Heart left ventricle (tissue), 16 donors: ENCODE results near the gene CCL22. TPM values are rescaled to one million over a fixed set of nuclear protein-coding genes. Genes with fewer than 3 reads are reported as not detected.
A peak's percentile ranks its signal among the peaks of the same experiment; 100 is the strongest.
"Not testable (repeated sequence)": the region's sequence is repeated elsewhere in the genome, so short reads cannot be mapped to it uniquely, and the experiment has no call there.

Experiments used
- ATAC-seq, 4 donors: fragments of 200-7000 bp; cut with Tn5 transposase; one replicate each; pipeline ENCODE4 v1.9.1; 2020 to 2022; ENCODE audit warnings: moderate library complexity in 4 of 4, mild to moderate bottlenecking in 3 of 4, moderate number of reproducible peaks in 1 of 4
- DNase-seq, 5 donors: peaks; one replicate each; pipeline ENCODE4 v3.0.0-alpha.2; 2020
- H3K27ac ChIP-seq, 12 donors: fragments of 200-600 bp; sonication (generic) in 4 of 12; one replicate each; pipeline versions ENCODE4 v1.5.0 to v1.8.0; 2016 to 2022; ENCODE audit warnings: mild to moderate bottlenecking in 2 of 12
- H3K27me3 ChIP-seq, 9 donors: fragments of 200-600 bp; sonication (generic) in 2 of 9; one replicate each; pipeline versions ENCODE4 v1.5.1 to v1.8.0; 2016 to 2022; ENCODE audit warnings: mild to moderate bottlenecking in 3 of 9
- H3K36me3 ChIP-seq, 9 donors: fragments of 200-600 bp; sonication (generic) in 2 of 9; one replicate each; pipeline versions ENCODE4 v1.5.0 to v1.8.0; 2018 to 2022; ENCODE audit warnings: mild to moderate bottlenecking in 2 of 9
- H3K4me1 ChIP-seq, 12 donors: fragments of 200-600 bp; sonication (generic) in 4 of 12; one replicate each; pipeline versions ENCODE4 v1.5.0 to v1.8.0; 2016 to 2022; ENCODE audit warnings: mild to moderate bottlenecking in 3 of 12
- H3K4me3 ChIP-seq, 12 donors: fragments of 200-600 bp; sonication (generic) in 4 of 12; one replicate each; pipeline versions ENCODE4 v1.5.0 to v1.8.0; 2017 to 2022; ENCODE audit warnings: mild to moderate bottlenecking in 9 of 12, moderate library complexity in 4 of 12
- H3K9me3 ChIP-seq, 12 donors: fragments of 200-600 bp; sonication (generic) in 4 of 12; one replicate each; pipeline versions ENCODE4 v1.5.0 to v1.8.0; 2016 to 2022; ENCODE audit warnings: mild to moderate bottlenecking in 1 of 12
- CTCF ChIP-seq, 12 donors: fragments of 200-600 bp; sonication (generic) in 4 of 12; IDR thresholded peaks; one replicate each; pipeline versions ENCODE4 v1.5.0 to v1.8.0; 2018 to 2022; ENCODE audit warnings: antibody characterized with exemption in 12 of 12, mild to moderate bottlenecking in 5 of 12
- POLR2A ChIP-seq, 2 donors: fragments of 450-650 bp; IDR thresholded peaks; one replicate each; pipeline ENCODE4 v1.6.1; 2017; ENCODE audit warnings: antibody characterized with exemption in 2 of 2, mild to moderate bottlenecking in 2 of 2, moderate library complexity in 2 of 2
- WGBS, 4 donors: extraction: QIAGEN DNeasy Blood & Tissue Kit in 2 of 4; methylation state at CpG; one replicate each; pipeline versions ENCODE4 v1.1.5 to v1.1.7; 2013 to 2018; 5-methylcytosine and 5-hydroxymethylcytosine counted together
- intact Hi-C, 10 donors: fragments of 100-400 bp; cut with DNase I; formaldehyde crosslinking; loops; one replicate each; pipeline versions ENCODE4 v1.11.1 to v1.14.2; 2022
- polyA plus RNA-seq, 2 donors: library from polyadenylated mRNA; stranded (reverse); fragments of 200-250 nt; gene quantifications; one replicate each; pipeline ENCODE4 v1.2.3, GENCODE V29; 2013
- total RNA-seq, 9 donors: library from RNA; depleted of rRNA in 2 of 9; stranded (reverse); fragments of >200 nt in 2 of 9; fragmentation: NEBNext Ultra II Directional in 3 of 9; extraction: Animal tissue kit (Norgen Biotek cat#: 25700) in 3 of 9; gene quantifications; one replicate each; pipeline versions ENCODE4 v1.1.0 to v1.2.4, GENCODE V29; 2016 to 2023
- donor health status: ischemic (EF 13 %, LVEDD 7.1; RV severe dilation, severe dysfunction).
- donor health status: healthy with polysubstance abuse.
- donor health status: DM: no; HTN: yes; CAD: no.
- donor health status: DM: no; HTN: no; CAD: no.
- donor health status: ischemic (EF 25% LVEDD 6.9; RV normal size, moderate dysfunction).
- donor health status: ischemic (EF 25% LVEDD 5.7; RV mildly dilated, moderate dysfunction).
- donor health status: healthy.
- donor health status: DM: yes; HTN: yes; CAD: no.
- donor health status: ischemic (EF 35%, LVEDD 5.7; RV mildly dilated, moderate dysfunction).
- donor health status: nonischemic (EF 11% LVEDD 7.7; RV severe dilation, severe dysfunction).
- donor health status: DM: yes; HTN: yes; CAD: no.
- donor health status: PGD.
- donor health status: ischemic (EF 29% LVEDD 5.4; RV normal size, mild dysfunction).
- donor health status: nonischemic (EF 23%, LVEDD 6.1; RV moderate dilation, normal function).

The CCL22 gene
- total and polyA plus RNA-seq, 11 donors, result 0.06 to 0.24 (median 0.12) TPM; not detected in 5

- DNase-seq (no peak), ATAC-seq (peak in 1 of 4 donors; percentile 26)
- Histone ChIP-seq H3K27ac (peak overlapping the region; percentile 84 to 97 (median 90)), H3K4me1 (peaks cover 0 to 58% (median 12%) of the 10 kb centered on the region in 12 donors), H3K27me3 (no peaks in the 10 kb centered on the region), H3K9me3 (no peaks in the 10 kb centered on the region), H3K36me3 (peaks cover 0 to 6% (median 0%) of the 10 kb centered on the region in 9 donors), H3K4me3 (peak overlapping the region; percentile 30 to 88 (median 68))
- whole genome bisulfite sequencing, 4 donors, result 42 to 66% (median 58%) methylated on average over 5 to 9 of the region's 9 CpGs
- TF ChIP-seq CTCF (IDR thresholded peaks at IDR 0.05), result no peak
- TF ChIP-seq POLR2A (IDR thresholded peaks at IDR 0.05), result no peak
- intact Hi-C loops, result loop anchor here in 9 of 10 donors (5.0 to 10.0 kb wide), 6 partner anchors 37 to 72 kb away; no protein-coding TSS in a partner anchor
Observed at GRCh38 chr16:57374067-57374534, 15.5 kb downstream of the CCL22 start.

GRCh38 chr16:57374925-57375465 lies 16.4 kb downstream of the CCL22 start:
- intact Hi-C loops, result loop anchor here in 9 of 10 donors (5.0 to 10.0 kb wide), 6 partner anchors 37 to 73 kb away; no protein-coding TSS in a partner anchor
- peak overlapping the region in 9 of 12 donors; percentile 61 to 88 (median 73) for H3K4me3 ChIP-seq
- peaks cover 0 to 15% (median 0%) of the 10 kb centered on the region in 9 donors for H3K36me3 ChIP-seq
- peak overlapping the region in 6 of 12 donors; percentile 84 to 96 (median 88) for H3K27ac ChIP-seq
- ATAC-seq, H3K9me3 ChIP-seq, H3K27me3 ChIP-seq, DNase-seq: not testable (repeated sequence)
- peaks cover 0 to 67% (median 20%) of the 10 kb centered on the region in 12 donors for H3K4me1 ChIP-seq
- WGBS, 4 donors, result 76 to 86% (median 82%) methylated on average over 8 of the region's 8 CpGs

GRCh38 chr16:57376313-57376818 lies 17.8 kb downstream of the CCL22 start:
- DNase-seq (no peak), ATAC-seq (no peak)
- Histone ChIP-seq H3K4me3 (peak overlapping the region in 5 of 12 donors; percentile 10 to 85 (median 62)), H3K36me3 (peaks cover 0 to 23% (median 0%) of the 10 kb centered on the region in 9 donors), H3K27me3 (no peaks in the 10 kb centered on the region), H3K4me1 (peaks cover 0 to 77% (median 31%) of the 10 kb centered on the region in 12 donors), H3K27ac (no peak overlapping the region), H3K9me3 (no peaks in the 10 kb centered on the region)
- TF ChIP-seq POLR2A (IDR thresholded peaks at IDR 0.05) (no peak), CTCF (IDR thresholded peaks at IDR 0.05) (no peak)
- WGBS, 4 donors, result 89 to 92% (median 90%) methylated on average over 3 of the region's 3 CpGs
- intact Hi-C loops, result loop anchor here in 2 of 10 donors (2.0 to 10.0 kb wide), 2 partner anchors 38 to 62 kb away; no protein-coding TSS in a partner anchor

- peaks cover 0 to 31% (median 0%) of the 10 kb centered on the region in 9 donors for H3K36me3 ChIP-seq
- H3K4me3 ChIP-seq, result peak overlapping the region in 4 of 12 donors; percentile 7 to 15 (median 11)
- TF ChIP-seq POLR2A (IDR thresholded peaks at IDR 0.05), result no peak
- TF ChIP-seq CTCF (IDR thresholded peaks at IDR 0.05), result no peak
- intact Hi-C loops, result loop anchor here in 2 of 10 donors (2.0 to 10.0 kb wide), 2 partner anchors 38 to 62 kb away; no protein-coding TSS in a partner anchor
- no peak for DNase-seq
- no peak overlapping the region for H3K27ac ChIP-seq
- no peak for ATAC-seq
- H3K4me1 ChIP-seq, result peaks cover 0 to 73% (median 28%) of the 10 kb centered on the region in 12 donors
- H3K9me3 ChIP-seq, result no peaks in the 10 kb centered on the region
- no peaks in the 10 kb centered on the region for H3K27me3 ChIP-seq
- 52 to 82% (median 60%) methylated on average over 5 of the region's 5 CpGs for WGBS, 4 donors
Observed at GRCh38 chr16:57377080-57377841, 18.7 kb downstream of the CCL22 start.
